Measurements from ENCODE around the gene HADHB.
A peak's percentile ranks its signal among the peaks of the same experiment; 100 is the strongest.
"Not testable (repeated sequence)": the region's sequence is repeated elsewhere in the genome, so short reads cannot be mapped to it uniquely, and the experiment has no call there.

The HADHB gene

GRCh38 chr2:26243470-26244308 is 1.1 kb upstream of the HADHB start:
- DNase-seq, result peak in 1 of 58 donors; percentile 53

- DNase-seq, result peak in 31 of 58 donors; percentile 10 to 72 (median 50)
Observed at GRCh38 chr2:26245231-26245732, 543 bp downstream of the HADHB start.

GRCh38 chr2:26245810-26246209 is 1.1 kb downstream of the HADHB start:
- DNase-seq, result no peak

- DNase-seq, result no peak
Observed at GRCh38 chr2:26246818-26247217, 2.1 kb downstream of the HADHB start.

GRCh38 chr2:26249625-26250024 is 4.9 kb downstream of the HADHB start:
- no peak for DNase-seq

GRCh38 chr2:26251893-26252292 is 7.2 kb downstream of the HADHB start:
- DNase-seq, result peak in 46 of 58 donors; percentile 1 to 74 (median 36)

- DNase-seq, result no peak
Observed at GRCh38 chr2:26255759-26256384, 11.1 kb downstream of the HADHB start.

- DNase-seq, result not testable (repeated sequence)
Observed at GRCh38 chr2:26258836-26259235, 14.1 kb downstream of the HADHB start.

- no peak for DNase-seq
Observed at GRCh38 chr2:26268213-26268612, 23.5 kb downstream of the HADHB start.

GRCh38 chr2:26268670-26269385 is 24.1 kb downstream of the HADHB start:
- not testable (repeated sequence) for DNase-seq

GRCh38 chr2:26269571-26270158 is 24.9 kb downstream of the HADHB start:
- no peak for DNase-seq

GRCh38 chr2:26270373-26270772 is 25.6 kb downstream of the HADHB start:
- DNase-seq, result no peak

- no peak for DNase-seq
Observed at GRCh38 chr2:26273501-26273900, 28.8 kb downstream of the HADHB start.

- peak in 2 of 58 donors; percentile 9 to 37 for DNase-seq
Observed at GRCh38 chr2:26274058-26274613, 29.4 kb downstream of the HADHB start.

GRCh38 chr2:26276484-26277227 is 31.9 kb downstream of the HADHB start:
- no peak for DNase-seq

GRCh38 chr2:26279886-26280285 is 35.1 kb downstream of the HADHB start:
- DNase-seq, result no peak

GRCh38 chr2:26281226-26281625 is 36.5 kb downstream of the HADHB start:
- DNase-seq, result no peak

- DNase-seq, result no peak
Observed at GRCh38 chr2:26283606-26284005, 38.9 kb downstream of the HADHB start.

- no peak for DNase-seq
Observed at GRCh38 chr2:26284132-26284531, 39.4 kb downstream of the HADHB start.

- no peak for DNase-seq
Observed at GRCh38 chr2:26285931-26286330, 41.2 kb downstream of the HADHB start.

All from anterior cingulate cortex (tissue), 58 donors.